ENCODE data around the gene KAZN.

The KAZN gene

GRCh38 chr1:15042866-15043265 lies 444.4 kb downstream of the KAZN start (continued):
- no peak for TF ChIP-seq GLI4 (tag by site-specific recombination; IDR thresholded peaks at IDR 0.05)
- TF ChIP-seq PRDM6 (tag by site-specific recombination; IDR thresholded peaks at IDR 0.05), result no peak
- TF ChIP-seq OSR2 (tag by site-specific recombination; IDR thresholded peaks at IDR 0.05), result no peak

- POLR2A ChIA-PET, result no interaction called here
- Histone ChIP-seq H3K4me1 (ENCODE audit: control insufficient read depth, insufficient read depth, low read length) (no peaks in the 10 kb centered on the region), H3K36me3 (ENCODE audit: control insufficient read depth in 2 of 2, insufficient read depth in 1 of 2, low read length in 2 of 2) (peaks cover 0 to 27% of the 10 kb centered on the region in 2 experiments; a peak in 2 of 3 replicates), H3K9me3 (ENCODE audit: control insufficient read depth, insufficient read depth, low read depth, low read length) (no peaks in the 10 kb centered on the region), H3K27ac (ENCODE audit: extremely low read depth, low read depth, low read length) (no peak overlapping the region), H3K4me3 (ENCODE audit: low read depth, low read length) (no peak overlapping the region)
- CTCF ChIA-PET, result interaction anchor here (0.5 to 0.9 kb wide), 2 partner anchors 35 to 413 kb away, joined by 3 read pairs; partner anchors contain the start of gene CELA2A
- TF ChIP-seq SCRT2 (tag by site-specific recombination; IDR thresholded peaks at IDR 0.05), result no peak
- TF ChIP-seq ZNF473 (tag by site-specific recombination; IDR thresholded peaks at IDR 0.05), result no peak
- no peak for TF ChIP-seq ZNF837 (tag by site-specific recombination; IDR thresholded peaks at IDR 0.05)
- peak; percentile 14; the same call in 1 of the 2 replicates for TF ChIP-seq ZFHX2 (tag by site-specific recombination; conservative IDR thresholded peaks at IDR 0.05)
Measured at GRCh38 chr1:15043934-15044333, 445.4 kb downstream of the KAZN start.

- no peaks in the 10 kb centered on the region for H3K4me1 ChIP-seq (ENCODE audit: control insufficient read depth, insufficient read depth, low read length)
- H3K36me3 ChIP-seq (ENCODE audit: control insufficient read depth in 2 of 2, insufficient read depth in 1 of 2, low read length in 2 of 2), result peaks cover 0 to 25% of the 10 kb centered on the region in 2 experiments; a peak in 2 of 3 replicates
- no peak overlapping the region for H3K4me3 ChIP-seq (ENCODE audit: low read depth, low read length)
- ChIA-PET CTCF (interaction anchor here (0.7 to 1.1 kb wide), 2 partner anchors 18 to 438 kb away, joined by 3 to 4 read pairs; no protein-coding TSS in a partner anchor), POLR2A (no interaction called here)
- no peak overlapping the region for H3K27ac ChIP-seq (ENCODE audit: extremely low read depth, low read depth, low read length)
- H3K9me3 ChIP-seq (ENCODE audit: control insufficient read depth, insufficient read depth, low read depth, low read length), result no peaks in the 10 kb centered on the region
- TF ChIP-seq ZNF114 (tag by site-specific recombination; IDR thresholded peaks at IDR 0.05) (no peak), ZNF76 (tag by site-specific recombination; IDR thresholded peaks at IDR 0.05; ENCODE audit: borderline replicate concordance, low read depth) (no peak), ZNF37A (tag by site-specific recombination; IDR thresholded peaks at IDR 0.05) (no peak), ZNF701 (tag by site-specific recombination; IDR thresholded peaks at IDR 0.05) (no peak), ZNF639 (tag by site-specific recombination; IDR thresholded peaks at IDR 0.05) (no peak), ZNF394 (tag by site-specific recombination; IDR thresholded peaks at IDR 0.05; ENCODE audit: borderline replicate concordance) (no peak), ZNF548 (tag by site-specific recombination; IDR thresholded peaks at IDR 0.05) (no peak)
Measured at GRCh38 chr1:15045123-15045522, 446.6 kb downstream of the KAZN start.

GRCh38 chr1:15046487-15047165 lies 448.1 kb downstream of the KAZN start:
- Histone ChIP-seq H3K4me3 (ENCODE audit: low read depth, low read length) (no peak overlapping the region), H3K9me3 (ENCODE audit: control insufficient read depth, insufficient read depth, low read depth, low read length) (no peaks in the 10 kb centered on the region), H3K27ac (ENCODE audit: extremely low read depth, low read depth, low read length) (no peak overlapping the region), H3K4me1 (ENCODE audit: control insufficient read depth, insufficient read depth, low read length) (no peaks in the 10 kb centered on the region), H3K36me3 (ENCODE audit: control insufficient read depth in 2 of 2, insufficient read depth in 1 of 2, low read length in 2 of 2) (peaks cover 0 to 29% of the 10 kb centered on the region in 2 experiments; a peak in 2 of 3 replicates)
- TF ChIP-seq REPIN1 (tag by site-specific recombination; IDR thresholded peaks at IDR 0.05; ENCODE audit: low read depth) (no peak), CTCF (tag by site-specific recombination; IDR thresholded peaks at IDR 0.05) (peak; percentile 76), GLI2 (tag by site-specific recombination; IDR thresholded peaks at IDR 0.05; ENCODE audit: borderline replicate concordance, low read depth) (no peak), ZFHX2 (tag by site-specific recombination; conservative IDR thresholded peaks at IDR 0.05) (0 out of 2 replicates have a peak, but pooled peaks have one; percentile 10), ZNF654 (tag by site-specific recombination; IDR thresholded peaks at IDR 0.05; ENCODE audit: low read depth) (peak; percentile 66), ZNF660 (tag by site-specific recombination; IDR thresholded peaks at IDR 0.05) (peak; percentile 50; the same call in 1 of the 2 replicates)
- ChIA-PET POLR2A (no interaction called here), CTCF (interaction anchor here (0.5 to 2.3 kb wide), 19 partner anchors 8 to 1081 kb away, joined by 3 to 7 read pairs (median 3); no protein-coding TSS in a partner anchor)

Data from HEK293 (cell line).